ENCODE results near the gene NNT.

Gene NNT

GRCh38 chr5:43567967-43568366 is 35.0 kb upstream of the NNT start:
- Histone ChIP-seq H3K9ac (ENCODE audit: low read depth, low read length) (no peak overlapping the region), H3K27me3 (ENCODE audit: insufficient read depth, low read length, poor library complexity) (no peaks in the 10 kb centered on the region), H3K4me2 (ENCODE audit: insufficient read depth, low read length) (no peak overlapping the region), H3K9me3 (ENCODE audit: insufficient read depth, low read length, severe bottlenecking) (no peaks in the 10 kb centered on the region), H2AFZ (ENCODE audit: low read depth, low read length) (no peak overlapping the region), H3K4me1 (ENCODE audit: insufficient read depth, low read length) (no peaks in the 10 kb centered on the region), H4K20me1 (ENCODE audit: insufficient read depth, low read length) (no peaks in the 10 kb centered on the region), H3K79me2 (ENCODE audit: insufficient read depth, low read length) (no peaks in the 10 kb centered on the region), H3K4me3 (ENCODE audit: low read depth in 1 of 2, low read length in 2 of 2) (no peak overlapping the region), H3K36me3 (ENCODE audit: insufficient read depth, low read length) (no peaks in the 10 kb centered on the region; the same call in 1 of the 2 replicates), H3K27ac (ENCODE audit: low read length) (no peak overlapping the region)
- TF ChIP-seq CTCF (IDR thresholded peaks at IDR 0.05; ENCODE audit: borderline replicate concordance, extremely low read depth, low read length, poor library complexity, severe bottlenecking) (no peak), EZH2 (IDR thresholded peaks at IDR 0.05; ENCODE audit: borderline replicate concordance, low read depth, low read length, severe bottlenecking) (no peak)
- DNase-seq, result no peak
- ATAC-seq (ENCODE audit: insufficient read depth, low read depth), result no peak

- Histone ChIP-seq H3K79me2 (ENCODE audit: insufficient read depth, low read length) (no peaks in the 10 kb centered on the region), H3K4me2 (ENCODE audit: insufficient read depth, low read length) (no peak overlapping the region), H2AFZ (ENCODE audit: low read depth, low read length) (no peak overlapping the region), H3K4me3 (ENCODE audit: low read depth in 1 of 2, low read length in 2 of 2) (no peak overlapping the region), H3K9ac (ENCODE audit: low read depth, low read length) (no peak overlapping the region), H3K9me3 (ENCODE audit: insufficient read depth, low read length, severe bottlenecking) (no peaks in the 10 kb centered on the region), H3K27ac (ENCODE audit: low read length) (no peak overlapping the region), H4K20me1 (ENCODE audit: insufficient read depth, low read length) (no peaks in the 10 kb centered on the region), H3K4me1 (ENCODE audit: insufficient read depth, low read length) (no peaks in the 10 kb centered on the region), H3K27me3 (ENCODE audit: insufficient read depth, low read length, poor library complexity) (no peaks in the 10 kb centered on the region), H3K36me3 (ENCODE audit: insufficient read depth, low read length) (peaks cover 2% of the 10 kb centered on the region; the same call in 1 of the 2 replicates)
- no peak for ATAC-seq (ENCODE audit: insufficient read depth, low read depth)
- no peak for TF ChIP-seq EZH2 (IDR thresholded peaks at IDR 0.05; ENCODE audit: borderline replicate concordance, low read depth, low read length, severe bottlenecking)
- no peak for TF ChIP-seq CTCF (IDR thresholded peaks at IDR 0.05; ENCODE audit: borderline replicate concordance, extremely low read depth, low read length, poor library complexity, severe bottlenecking)
- DNase-seq, result no peak
These were observed 33.7 kb upstream of the NNT start for GRCh38 chr5:43569236-43569746.

- Histone ChIP-seq H3K27ac (ENCODE audit: low read length) (no peak overlapping the region), H3K27me3 (ENCODE audit: insufficient read depth, low read length, poor library complexity) (no peaks in the 10 kb centered on the region), H3K9ac (ENCODE audit: low read depth, low read length) (no peak overlapping the region), H3K4me1 (ENCODE audit: insufficient read depth, low read length) (no peaks in the 10 kb centered on the region), H3K4me3 (ENCODE audit: low read depth in 1 of 2, low read length in 2 of 2) (no peak overlapping the region), H3K9me3 (ENCODE audit: insufficient read depth, low read length, severe bottlenecking) (no peaks in the 10 kb centered on the region), H3K79me2 (ENCODE audit: insufficient read depth, low read length) (no peaks in the 10 kb centered on the region), H3K36me3 (ENCODE audit: insufficient read depth, low read length) (peaks cover 6% of the 10 kb centered on the region; the same call in 1 of the 2 replicates), H2AFZ (ENCODE audit: low read depth, low read length) (no peak overlapping the region), H4K20me1 (ENCODE audit: insufficient read depth, low read length) (no peaks in the 10 kb centered on the region), H3K4me2 (ENCODE audit: insufficient read depth, low read length) (no peak overlapping the region)
- ATAC-seq (ENCODE audit: insufficient read depth, low read depth) (no peak), DNase-seq (no peak)
- TF ChIP-seq CTCF (IDR thresholded peaks at IDR 0.05; ENCODE audit: borderline replicate concordance, extremely low read depth, low read length, poor library complexity, severe bottlenecking) (no peak), EZH2 (IDR thresholded peaks at IDR 0.05; ENCODE audit: borderline replicate concordance, low read depth, low read length, severe bottlenecking) (no peak)
These were observed 32.4 kb upstream of the NNT start for GRCh38 chr5:43570450-43571158.

Measured in DND-41 (cell line).